ENCODE results near the gene ATP1A3. TPM values are rescaled to one million over a fixed set of nuclear protein-coding genes. Genes with fewer than 3 reads are reported as not detected.

The ATP1A3 gene
- polyA plus RNA-seq, 5 donors: 0.19 to 0.38 (median 0.24) TPM; not detected in 2

GRCh38 chr19:41987141-41987860 is 6.7 kb downstream of the ATP1A3 start:
- no peak for DNase-seq

GRCh38 chr19:41984961-41985360 is 9.1 kb downstream of the ATP1A3 start:
- no peak for DNase-seq

DNA sequence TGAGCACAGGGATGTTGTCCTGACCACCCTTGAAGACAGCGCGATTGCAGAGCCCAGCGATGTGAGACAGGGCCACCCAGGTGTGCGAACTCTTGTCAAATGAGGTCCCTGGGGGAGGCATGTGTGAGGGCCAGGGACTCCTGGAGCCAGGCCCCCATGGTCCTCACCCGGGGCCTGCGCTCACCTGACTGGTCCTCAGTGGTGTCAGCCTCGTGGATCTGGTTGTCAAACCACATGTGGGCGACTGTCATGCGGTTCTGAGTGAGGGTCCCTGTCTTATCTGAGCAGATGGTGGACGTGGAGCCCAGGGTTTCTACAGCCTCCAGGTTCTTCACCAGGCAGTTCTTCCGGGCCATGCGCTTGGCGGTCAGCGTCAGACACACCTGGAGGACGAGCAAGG is 12.3 kb downstream of the ATP1A3 start:
- DNase-seq: no peak

- DNase-seq: no peak
Measured at GRCh38 chr19:41978470-41978869, 15.6 kb downstream of the ATP1A3 start.

DNA sequence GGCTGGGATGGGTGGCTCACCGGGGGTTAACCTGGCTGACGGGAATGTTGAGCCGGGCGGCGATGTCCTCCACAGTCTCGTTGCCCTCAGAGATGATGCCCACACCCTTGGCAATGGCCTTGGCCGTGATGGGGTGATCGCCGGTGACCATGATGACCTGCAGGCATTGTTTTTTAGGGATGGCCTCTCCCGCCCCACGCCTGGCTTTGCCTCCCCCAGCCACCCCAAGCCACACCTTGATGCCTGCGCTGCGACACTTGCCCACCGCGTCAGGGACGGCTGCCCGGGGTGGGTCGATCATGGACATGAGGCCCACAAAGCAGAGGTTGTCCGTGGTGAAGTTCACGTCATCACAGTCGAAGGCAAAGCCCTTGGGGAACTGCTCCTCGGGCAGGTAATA is 16.1 kb downstream of the ATP1A3 start:
- no peak for DNase-seq

DNA sequence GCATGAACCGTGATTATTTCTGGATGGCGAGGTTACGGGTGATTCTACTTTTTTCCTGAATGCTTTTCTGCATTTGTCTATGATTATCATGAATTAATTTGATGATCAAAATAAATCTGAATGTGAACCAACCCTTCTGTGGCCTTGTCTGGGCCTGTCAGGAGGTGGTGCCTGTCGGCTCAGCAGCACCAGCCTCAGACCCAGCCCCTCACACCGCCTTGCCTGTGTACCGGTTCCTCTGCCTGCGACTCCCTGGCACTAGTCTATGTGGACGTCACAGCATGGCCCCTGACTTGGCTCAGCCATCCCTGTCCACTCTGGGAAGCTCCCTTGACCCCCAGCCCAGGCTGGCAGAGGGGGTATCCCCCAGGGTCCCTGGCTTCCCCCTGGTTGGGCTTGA is 19.4 kb downstream of the ATP1A3 start:
- no peak for DNase-seq

- no peak for DNase-seq
Measured at GRCh38 chr19:41971363-41971762, 22.7 kb downstream of the ATP1A3 start.

GRCh38 chr19:41969772-41970458 is 24.1 kb downstream of the ATP1A3 start:
- DNase-seq: no peak

GRCh38 chr19:41968751-41969595 is 25.1 kb downstream of the ATP1A3 start:
- DNase-seq: no peak

GRCh38 chr19:41967054-41967783 is 26.8 kb downstream of the ATP1A3 start:
- no peak for DNase-seq

DNA sequence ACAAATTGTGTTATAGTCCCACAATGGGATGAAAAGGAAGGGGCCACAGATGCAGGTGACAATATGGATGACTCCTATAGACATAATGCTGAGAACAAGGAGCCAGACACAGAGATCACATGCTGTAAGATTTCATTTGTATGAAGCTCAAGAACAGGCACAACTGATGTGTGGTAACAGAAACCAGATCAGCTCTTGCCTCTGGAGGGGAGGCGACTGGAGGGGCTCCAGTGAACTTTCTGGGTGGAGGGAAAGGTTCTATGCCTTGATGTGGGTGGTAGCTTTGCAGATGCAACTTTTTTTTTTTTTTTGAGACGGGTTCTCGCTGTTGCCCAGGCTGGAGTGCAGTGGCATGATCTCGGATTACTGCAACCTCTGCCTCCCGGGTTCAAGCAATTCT is 28.9 kb downstream of the ATP1A3 start:
- DNase-seq: no peak

GRCh38 chr19:41960973-41961372 is 33.1 kb downstream of the ATP1A3 start:
- no peak for DNase-seq

DNA sequence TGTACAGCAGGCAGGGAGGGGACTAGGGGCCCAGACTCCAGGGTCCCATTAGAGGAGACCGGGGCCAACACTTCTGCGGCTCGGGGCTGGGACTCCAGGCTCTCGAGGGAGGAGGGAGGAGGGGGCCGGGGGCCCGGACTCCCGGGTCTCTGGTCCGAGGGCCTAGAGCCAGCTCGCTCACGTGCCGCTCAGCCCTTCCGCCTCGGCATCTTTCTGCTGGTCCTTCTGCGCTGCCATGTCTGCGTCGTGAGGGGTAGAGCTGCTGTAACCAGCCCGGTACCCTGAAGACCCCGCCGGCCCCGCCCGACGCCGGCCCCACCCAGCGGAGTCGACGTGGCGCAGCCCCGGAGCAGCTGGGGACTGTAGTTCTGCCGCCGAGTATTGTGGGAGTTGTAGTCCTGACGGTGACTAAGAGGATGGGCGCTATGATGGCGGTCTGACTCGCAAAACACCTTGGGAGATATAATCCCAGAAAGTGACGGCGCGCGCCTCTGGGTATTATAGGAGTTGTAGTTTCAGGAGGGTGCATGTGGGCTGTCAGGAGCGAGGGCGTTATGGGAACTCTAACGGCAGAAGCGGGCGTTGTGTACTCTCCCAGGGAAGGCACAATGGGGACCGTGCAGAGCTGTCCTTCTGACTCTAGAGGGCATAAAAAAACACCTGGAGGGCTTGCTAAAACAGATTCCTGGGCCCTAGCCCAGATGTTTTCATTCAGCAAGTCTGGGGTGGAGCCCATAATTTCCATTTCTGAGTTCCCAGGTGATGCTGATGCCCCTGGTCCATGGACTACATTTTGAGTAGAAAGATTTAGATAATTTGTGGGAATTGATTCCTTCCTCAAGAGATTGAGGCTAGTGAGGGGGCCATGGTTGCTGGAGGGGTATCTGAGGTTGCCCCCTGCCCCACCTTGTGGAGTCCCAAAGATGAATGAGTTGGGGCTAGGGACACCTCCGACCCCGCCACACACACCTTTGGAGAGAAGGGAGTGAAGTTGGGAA is 34.7 kb downstream of the ATP1A3 start, which contains the start of gene RABAC1:
Gene RABAC1, minus strand, starts transcription at position 266 of the 998 bp plus-strand sequence. Its CDS starts 29 bp downstream, at position 237.
- DNase-seq: peak; percentile 81 to 87

- DNase-seq: peak; percentile 64 to 69
Measured at GRCh38 chr19:41958367-41959055, 35.5 kb downstream of the ATP1A3 start.

GRCh38 chr19:41957838-41958366 is 36.1 kb downstream of the ATP1A3 start:
- peak; percentile 52 to 58 for DNase-seq

DNA sequence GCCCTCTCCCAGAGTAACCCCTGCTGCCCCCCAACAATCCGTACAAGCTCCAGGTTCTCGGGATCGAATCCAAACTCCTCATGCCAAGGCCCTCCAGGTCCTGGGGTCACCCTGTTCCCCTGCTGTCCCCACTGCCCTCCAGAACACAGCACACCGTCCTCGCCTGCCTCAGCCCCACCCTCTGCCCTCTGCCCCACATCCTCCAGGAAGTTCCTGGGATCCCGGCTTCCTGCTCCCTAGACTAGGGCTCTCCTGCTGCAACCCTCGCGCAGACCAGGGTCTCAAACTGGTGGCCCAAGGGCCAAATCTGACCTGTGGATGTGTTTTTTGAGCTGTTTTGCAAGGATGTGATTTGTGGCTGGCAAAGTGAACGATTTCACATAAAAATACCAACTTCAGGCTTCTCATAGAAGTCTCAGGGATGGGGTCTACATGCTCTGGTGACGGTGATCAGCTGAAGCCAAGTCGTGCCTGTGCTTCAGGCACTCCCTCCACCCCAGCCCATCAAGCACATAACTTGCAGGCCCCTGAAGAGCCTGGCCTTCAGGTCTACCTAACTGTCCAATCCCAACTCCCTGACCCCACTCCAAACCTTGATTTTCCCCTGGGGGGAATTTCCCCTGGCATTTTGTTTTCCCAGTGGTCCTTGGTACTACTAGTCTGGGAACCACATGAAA is 36.7 kb downstream of the ATP1A3 start:
- DNase-seq: no peak

DNA sequence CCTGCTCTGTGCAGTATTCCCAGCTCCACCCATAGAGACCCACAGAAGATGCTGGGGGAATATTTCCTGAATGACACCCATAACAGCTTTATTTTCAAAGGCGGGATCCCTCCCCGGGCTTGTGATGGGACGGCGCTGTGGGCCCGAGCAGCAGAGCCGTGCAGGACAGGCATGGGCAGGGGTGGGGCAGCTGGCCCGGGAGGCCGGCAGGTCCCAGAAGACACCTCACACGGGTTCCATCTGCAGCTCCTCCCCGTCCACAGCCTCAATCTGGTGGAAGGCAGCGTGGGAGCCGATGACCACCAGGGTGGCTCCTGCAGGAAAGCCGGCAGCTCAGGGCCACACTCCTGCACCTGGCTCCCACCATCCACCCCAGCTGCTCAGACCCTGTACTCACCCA is 37.4 kb downstream of the ATP1A3 start:
- no peak for DNase-seq

GRCh38 chr19:41955521-41955920 is 38.5 kb downstream of the ATP1A3 start:
- DNase-seq: no peak

DNA sequence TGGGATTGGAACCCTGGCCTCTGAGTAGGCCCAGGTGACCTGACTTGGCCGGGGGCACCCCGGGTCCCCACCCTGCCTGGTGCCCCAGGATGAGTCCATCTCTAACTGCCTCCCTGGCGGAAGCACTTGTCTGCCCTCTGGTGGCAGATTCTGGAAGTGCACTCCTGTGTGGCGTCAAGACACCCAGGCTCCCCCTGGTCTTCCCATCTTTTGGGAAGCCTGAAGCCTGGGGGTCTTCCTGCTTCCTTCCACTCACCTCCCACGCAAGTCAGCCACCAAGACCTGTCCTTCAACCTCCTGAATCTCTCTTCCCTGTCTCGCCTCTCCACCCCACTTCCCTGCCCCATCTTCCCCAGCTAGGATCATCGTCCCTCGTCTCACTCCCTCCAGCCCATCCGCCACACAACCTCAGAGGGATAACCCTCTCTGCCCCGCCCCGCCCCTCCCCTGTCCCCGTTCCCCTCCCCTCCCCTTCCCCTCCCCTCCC is 42.3 kb downstream of the ATP1A3 start:
- peak in 1 of 2 donors; percentile 56 for DNase-seq

Data from right lung (tissue), 5 donors.